HG03039 (cell line): ENCODE data around the gene RABAC1.
"Not testable (repeated sequence)": the region's sequence is repeated elsewhere in the genome, so short reads cannot be mapped to it uniquely, and the experiment has no call there.

ENCODE experiments used
- ATAC-seq: cut with Tn5 transposase; IDR thresholded peaks from one replicate; pipeline ENCODE4 v1.9.1; 2021; ENCODE audit warnings: mild to moderate bottlenecking, moderate library complexity; ENCODE audit not compliant: unreplicated experiment

Gene RABAC1

DNA sequence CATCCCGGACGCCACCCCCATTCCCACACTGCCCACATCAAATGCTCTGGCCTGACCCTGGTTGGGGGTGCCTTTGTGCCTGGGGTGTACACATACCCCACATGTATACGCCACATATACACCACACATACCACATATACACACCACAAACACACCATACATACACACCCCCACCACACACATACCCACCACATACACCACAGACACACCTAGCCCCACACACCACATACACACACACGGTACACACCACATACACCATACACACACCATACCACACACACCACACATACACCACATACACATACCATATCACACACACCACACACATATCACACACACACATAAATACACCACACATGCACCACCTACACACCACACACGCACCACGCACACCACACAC is 41.0 kb downstream of the RABAC1 start:
- ATAC-seq: no peak

DNA sequence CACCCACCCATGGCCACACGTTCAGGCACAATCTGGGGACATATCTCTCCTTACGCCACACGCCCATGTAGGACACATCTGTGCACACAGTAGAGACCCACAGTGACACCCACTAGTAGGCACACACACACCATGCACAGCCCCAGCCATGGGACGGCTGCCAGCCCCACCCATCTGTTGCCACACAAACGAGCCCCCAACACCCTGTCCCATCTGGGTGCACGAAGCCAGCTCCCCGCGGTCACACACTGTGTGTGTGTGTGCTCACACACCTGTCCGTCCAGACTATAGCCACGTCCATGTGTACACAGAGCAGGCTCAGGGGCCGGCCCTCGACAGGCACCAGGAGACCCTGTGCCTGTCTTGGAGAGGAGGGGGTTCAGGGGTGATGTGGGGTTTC is 41.4 kb downstream of the RABAC1 start:
- ATAC-seq: no peak

DNA sequence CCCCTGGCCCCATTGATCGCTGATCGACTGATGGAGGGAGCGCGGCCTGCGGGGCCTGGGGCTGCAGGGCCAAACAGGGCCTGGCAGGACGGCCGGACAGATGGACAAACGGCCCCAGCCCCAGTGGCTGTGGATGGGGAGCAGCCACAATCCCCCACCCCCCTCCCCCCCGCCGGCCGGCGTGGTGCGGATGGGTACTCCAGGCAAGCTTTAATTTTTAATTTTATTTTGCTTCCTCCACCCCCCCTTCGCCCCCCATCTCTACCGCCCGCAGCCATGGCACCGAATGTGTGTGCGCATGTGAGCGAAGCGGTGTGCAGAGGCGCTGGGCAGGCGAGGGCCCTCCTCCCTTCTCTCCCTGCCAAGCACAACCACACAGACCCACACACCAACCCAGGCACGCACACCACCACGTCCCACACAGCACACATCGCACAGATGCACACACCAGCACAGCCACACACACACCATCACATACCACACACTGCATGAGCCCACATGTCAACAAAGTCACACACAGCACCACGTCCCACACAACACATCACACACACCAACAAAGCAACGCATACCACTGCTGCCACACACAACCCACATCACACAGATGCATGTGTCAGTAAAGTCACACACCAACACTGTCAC is 43.2 kb downstream of the RABAC1 start:
- ATAC-seq: no peak

DNA sequence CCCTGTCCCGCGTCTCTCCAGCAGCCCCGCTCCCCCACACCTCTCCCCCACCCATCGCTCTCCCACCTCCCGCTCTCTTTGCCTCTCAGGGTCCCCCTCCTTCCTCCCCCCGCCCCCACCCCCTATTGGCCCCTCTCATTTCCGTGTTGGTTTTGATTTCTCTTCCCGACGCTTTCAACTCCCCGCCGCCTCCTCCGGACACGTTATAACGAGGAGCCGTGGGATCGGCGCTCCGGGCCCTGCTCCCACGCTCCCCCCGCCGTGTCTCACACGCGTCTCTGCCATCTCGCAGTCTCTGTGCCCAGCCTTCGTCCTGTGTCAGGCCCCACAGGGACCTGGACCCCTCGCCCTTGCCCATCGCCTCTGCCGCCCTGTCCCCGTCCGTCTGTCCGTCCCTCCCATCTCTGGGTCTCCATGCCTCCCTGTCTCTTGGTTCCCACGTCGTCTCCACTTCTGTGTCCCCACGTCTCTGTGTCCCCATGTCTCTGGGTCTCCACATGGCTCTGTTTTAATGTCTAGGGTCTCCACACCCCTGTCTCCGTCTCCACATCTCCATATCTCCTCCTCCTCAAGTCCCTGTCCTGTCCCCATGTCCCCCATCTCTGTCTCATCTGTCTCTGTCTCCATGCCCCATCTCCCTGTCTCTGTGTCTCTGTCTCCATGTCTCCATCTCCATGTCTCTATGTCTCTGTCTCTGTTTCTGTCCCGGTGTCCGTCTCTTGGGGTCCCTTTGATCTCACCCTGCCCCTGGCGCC is 43.9 kb downstream of the RABAC1 start:
- ATAC-seq: no peak

DNA sequence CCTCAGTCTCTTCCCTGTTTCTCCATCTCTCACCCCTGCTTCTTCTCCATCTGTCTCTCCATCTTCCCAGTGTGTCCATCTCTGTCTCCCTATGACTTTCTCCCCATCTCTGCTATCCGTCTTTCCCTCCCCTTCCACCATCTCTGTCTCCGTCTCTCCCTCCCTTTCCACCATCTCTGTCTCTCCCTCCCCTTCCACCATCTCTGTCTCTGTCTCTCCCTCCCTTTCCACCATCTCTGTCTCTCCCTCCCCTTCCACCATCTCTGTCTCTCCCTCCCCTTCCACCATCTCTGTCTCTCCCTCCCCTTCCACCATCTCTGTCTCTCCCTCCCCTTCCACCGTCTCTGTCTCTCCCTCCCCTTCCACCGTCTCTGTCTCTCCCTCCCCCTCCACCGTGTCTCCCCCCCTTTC is 44.7 kb downstream of the RABAC1 start:
- not testable (repeated sequence) for ATAC-seq

DNA sequence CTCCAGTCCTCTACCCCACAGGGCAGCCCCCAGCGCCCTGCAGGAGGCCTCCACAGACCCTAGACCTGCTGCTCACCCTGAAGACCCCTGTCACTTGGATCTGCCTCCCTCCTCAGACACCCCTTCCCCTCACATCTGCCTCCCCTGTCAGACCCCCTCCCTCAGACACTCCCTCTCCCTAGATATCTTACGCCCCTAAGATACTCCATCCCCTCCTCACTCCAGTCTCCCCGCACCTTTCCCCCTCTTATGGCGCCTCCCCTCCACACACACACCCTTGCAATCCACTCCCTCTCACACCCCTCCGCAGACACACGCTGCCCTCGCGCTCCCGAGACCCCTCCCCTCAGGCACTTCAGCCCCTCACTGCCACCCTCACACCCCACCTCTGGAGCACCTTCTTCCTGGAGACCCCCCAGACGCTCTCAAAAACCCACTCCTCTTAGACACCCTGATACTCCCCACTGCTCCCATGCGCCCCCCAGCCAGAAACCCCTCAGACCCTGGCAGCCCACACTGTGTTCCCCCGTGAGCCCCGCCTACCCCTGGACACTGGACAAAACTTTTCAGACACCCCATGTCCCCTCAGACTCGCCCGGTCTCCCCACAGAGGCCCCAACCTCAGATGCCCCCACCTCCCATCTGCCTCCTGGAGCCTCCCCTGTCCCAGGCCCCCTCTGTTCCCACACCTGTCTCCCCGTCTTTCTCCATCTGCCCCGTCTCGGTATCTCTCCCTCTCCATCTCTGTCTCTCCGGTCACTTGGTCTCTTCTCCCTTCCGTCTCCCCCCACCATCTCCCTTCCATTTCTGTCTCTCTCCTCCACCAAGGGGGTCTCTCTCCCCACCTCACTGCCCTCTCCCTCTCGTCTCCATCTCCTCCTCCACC is 45.3 kb downstream of the RABAC1 start:
- ATAC-seq: no peak

DNA sequence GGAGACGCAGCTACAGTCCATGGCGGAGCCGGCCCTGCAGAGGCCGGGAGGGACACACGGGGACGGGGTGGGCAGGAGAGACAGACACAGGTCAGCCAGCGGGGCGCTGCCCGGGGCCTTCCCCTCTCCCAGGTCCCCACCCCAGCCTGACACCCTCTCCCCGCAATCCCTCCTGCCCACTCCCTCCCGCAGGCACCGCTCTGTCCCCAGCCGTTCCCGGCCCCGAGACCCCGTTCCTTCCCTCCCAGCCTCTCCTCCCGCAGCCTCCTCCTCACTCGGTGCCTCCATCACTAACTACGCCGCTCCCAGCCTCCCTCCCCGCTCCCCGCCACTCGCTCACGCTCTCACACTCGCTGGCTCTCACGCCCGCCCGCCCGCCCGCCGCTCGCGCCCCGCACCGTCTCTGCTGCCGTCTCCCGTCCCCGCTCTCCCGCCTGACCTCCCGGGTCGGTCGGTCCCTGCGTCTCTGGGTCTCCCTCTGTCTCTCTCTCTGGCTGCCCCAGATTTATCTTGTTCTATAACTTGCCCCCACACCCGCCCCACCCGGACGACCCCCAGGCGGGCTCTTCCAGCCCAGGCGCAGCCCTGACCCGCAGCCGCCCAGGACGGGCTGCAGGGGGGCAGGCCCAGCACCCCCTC is 46.1 kb downstream of the RABAC1 start:
- ATAC-seq: no peak

DNA sequence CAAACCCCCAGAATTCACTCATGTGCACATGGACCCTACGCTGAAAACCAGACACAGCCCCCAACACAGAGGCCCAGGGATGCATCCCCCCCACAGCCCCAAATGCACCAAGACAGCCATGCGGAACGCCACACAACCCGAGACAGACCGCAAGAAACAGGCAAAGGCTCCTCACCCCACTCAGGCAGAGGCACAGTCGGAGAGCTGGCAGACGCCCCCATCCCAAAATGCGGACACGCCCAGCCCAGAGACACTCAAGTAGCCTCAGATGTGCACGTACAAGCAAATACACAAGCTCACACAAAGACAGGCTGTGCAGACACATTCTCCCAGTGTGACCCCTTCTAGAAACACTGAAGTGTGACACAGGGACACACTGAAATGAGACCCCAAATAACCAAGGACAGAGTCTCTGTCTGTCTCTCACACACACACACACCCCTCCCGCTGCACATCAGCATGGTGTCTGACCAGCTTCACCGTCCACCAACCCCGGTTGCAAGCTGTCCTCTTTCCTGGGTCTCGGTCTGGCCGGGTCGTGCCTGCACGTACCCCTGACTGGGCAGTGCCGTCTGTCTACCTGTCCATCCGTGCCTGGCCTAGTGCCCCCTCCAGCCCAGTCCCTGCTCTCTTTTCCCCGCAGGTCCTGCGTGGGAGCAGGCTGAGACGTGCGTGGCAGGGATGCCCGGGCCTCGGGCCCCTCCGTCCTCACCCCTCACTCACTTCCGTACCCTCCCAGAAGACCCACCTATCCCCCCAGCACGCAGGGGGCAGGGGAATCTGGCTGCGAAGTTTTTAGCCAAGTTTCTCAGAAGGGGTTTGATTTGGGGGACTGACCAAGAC is 47.0 kb downstream of the RABAC1 start:
- no peak for ATAC-seq

DNA sequence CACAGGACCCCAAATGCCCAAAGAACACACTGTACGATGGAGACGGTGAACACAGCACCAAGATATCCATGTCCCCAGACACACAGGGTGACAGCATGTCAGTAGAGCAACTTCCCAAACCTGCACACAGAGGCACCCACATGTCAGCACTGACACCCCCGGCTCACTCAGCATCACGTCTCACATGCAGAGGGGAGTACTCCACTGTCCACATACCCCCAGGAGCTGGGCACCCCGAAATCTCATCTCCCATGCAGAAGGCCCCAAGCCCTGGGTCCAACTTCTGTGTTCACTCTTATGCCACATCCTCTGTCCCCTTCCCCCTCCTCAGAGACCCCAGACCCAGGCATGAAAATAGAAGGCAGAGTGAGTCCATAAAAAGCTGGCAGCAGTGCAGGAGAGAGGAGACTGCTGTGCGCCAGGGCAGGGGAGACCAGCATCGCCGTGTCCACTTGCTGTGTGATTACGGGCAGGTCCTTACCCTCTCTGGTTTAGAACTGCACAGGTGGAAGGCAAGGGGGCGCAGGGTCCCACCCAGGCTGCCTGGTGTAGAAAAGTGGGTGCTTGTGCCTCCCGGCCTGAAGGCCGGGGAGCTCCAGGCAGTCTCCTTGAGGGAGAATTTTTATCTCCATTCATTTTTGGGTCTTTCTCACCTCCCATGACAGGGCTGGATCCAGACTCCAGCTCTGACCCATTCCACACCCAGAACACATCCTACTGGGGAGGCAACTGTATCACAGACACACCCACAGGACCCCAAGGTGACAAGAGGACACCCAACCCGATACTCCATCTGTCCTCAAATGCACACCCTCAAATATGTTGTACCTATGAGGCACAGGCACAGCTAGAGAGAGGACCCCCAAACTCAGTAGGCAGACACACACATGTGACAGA is 47.9 kb downstream of the RABAC1 start:
- no peak for ATAC-seq

DNA sequence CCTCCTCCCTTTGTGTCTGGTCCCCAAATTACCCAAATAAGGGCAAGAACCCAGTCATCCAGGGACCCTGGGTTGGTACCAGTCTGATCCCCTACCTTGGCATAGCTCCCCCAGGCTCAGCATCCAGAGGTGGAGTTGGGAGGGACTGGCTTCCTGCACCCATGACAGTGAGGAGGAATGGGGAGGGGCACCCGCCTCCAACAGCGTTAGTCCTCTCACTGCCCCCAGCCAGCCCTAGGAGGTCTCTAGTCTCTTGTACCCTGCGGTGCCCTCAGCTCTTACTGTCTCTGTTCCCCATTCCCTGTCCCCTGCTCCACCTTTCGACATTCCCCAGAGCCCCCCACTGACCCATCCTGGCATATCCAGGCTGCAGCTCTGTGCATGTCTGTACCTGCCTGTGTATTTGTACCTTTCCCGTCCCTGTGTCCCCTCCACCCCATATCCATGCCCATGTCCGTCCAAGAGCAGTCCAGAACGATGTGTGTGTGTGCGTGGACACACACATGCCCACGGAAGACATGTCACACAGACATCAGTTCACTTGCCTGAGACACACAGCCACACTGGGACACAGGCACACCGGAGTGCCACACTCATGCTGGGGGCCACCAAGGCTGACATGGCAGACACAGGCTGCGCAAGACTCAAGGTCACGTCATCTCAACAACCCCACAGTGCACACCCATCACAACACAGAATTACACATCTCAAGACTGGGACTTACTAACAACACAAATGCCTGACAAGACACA is 48.7 kb downstream of the RABAC1 start:
- no peak for ATAC-seq

DNA sequence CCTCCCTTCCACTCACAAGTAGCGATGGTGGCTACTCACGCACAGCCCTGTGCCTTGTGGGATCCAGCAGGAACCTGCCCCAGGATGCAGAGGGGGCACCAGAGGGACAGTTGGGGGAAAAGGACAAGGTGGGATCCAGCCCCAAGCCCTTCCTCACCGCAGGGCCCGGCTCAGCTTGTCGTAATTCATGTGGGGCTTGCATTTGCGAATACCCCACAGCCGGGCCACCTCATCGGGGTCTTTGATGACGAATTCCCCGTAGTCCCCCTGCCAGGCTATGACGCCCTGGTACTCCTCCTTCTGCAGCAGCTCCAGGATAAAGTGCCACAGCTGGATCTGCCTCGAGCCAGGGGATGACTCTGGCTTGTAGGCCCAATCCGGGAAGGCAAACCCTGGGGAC is 49.4 kb downstream of the RABAC1 start:
- ATAC-seq: no peak

DNA sequence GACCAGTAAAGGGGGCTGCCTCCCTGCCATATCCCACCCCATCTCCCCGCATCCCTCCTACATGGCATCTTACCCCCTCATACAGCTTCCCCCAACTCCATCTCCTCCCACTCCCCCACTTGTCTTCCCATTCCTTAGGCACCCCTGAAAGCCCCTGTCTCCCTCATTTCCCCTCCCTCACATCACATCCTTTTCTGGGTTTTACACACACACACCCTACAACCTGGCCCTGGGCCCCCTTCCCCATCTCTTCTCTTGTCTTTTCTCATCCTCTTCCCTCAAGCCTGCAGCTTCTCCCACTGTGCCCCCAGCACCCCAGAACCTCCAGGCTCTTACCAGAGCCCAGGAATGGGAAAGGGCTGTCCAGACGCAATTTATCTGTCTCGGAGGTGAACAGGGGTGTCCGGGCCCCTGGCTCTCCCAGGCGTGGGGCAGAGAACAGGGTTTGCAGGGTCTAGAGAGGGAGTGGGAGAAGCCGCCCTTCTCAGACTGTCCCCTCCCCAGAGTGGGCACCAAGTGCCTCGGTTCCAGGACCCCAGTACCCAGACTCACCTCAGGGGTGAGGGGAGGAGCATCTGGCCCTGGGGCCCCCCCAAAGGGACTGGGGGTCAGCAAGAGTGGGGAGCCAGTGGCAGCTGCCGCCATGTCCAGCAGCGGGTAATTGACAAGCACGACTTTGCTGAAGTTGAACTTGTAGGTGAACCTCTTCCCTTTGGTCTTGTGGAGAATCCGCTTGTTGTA is 50.2 kb downstream of the RABAC1 start:
- no peak for ATAC-seq

DNA sequence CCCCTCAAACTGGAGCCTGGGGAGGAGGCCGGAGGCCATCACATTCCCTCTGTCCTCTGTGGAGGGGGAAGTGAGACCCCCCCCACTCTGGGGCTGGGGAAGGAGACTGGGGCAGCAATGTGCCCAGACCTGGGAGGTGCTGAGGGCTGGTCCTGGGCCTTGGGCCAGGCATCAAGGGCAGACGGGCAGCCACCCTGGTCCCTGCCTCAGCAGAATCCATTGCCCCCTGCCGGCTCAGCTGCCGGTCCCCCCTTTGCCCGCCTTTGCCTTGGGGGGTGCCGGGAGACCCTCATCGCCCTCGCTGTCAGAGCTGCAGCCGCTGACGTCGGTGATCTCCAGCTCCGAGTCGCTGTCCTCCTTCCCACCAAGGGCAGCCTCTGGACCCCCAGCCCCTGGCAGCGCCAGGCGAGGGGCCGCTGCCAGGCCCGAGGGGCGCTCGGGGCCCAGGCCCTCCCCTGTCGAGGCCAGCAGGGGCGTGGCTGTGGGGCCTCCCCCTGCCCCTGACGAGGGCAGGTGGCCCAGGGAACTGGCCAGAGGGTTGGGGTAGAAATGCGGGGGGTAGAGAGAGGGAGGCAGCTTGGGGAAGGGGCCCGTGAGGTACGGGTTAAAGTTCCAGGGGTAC is 51.0 kb downstream of the RABAC1 start:
- ATAC-seq: no peak

DNA sequence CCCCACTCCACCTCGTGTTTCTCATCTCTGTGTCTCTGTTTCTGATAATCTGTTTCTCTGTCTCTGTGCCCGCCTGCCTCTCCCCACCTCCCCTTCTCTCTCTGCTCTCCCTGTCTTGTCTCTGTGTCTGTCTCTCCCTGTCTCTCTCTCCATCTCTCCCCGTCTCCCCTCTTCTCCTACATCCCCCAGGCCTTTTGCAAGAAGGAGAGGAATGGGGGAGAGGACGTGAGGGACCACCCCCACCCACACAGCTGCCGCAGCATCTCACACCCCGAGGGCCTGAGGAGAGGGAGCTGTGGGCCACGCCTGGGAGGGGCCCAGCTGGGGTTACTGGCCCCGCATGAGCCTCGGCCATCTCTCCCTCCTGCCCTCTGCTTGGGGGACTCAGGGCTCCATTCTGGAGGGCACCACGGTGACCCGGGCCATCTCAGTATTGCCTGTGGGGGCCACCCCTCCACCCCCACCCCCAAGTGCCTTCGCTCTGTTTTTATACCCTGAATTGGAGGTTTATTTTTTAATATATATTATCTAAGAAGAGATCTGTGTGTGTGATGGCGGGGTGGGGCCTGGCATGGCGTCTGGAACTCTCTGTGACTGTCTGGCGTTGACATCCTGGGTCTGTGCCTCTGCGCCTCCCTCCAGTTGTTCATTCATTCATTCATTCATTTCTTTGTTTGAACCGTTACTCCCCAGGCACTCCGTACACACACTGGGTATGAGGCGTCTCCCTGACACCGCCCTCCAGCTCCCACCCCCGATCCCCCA is 52.0 kb downstream of the RABAC1 start:
- no peak for ATAC-seq
